Thyroid gland (tissue), 4 donors: ENCODE data around the gene GALNS. TPM values are rescaled to one million over a fixed set of nuclear protein-coding genes. Genes with fewer than 3 reads are reported as not detected.

Experiments used
- DNase-seq, 2 donors: peaks; one replicate each; pipeline ENCODE4 v3.0.0-alpha.2; 2019
- H3K27ac ChIP-seq, 3 donors: fragments of 200-600 bp; sonication (generic); 1 replicate in 2 of 3; 2 replicates in 1 of 3; pipeline ENCODE4 v1.5.1; 2016 to 2019; ENCODE audit warnings: mild to moderate bottlenecking in 1 of 3, moderate library complexity in 1 of 3
- H3K27me3 ChIP-seq: fragments of 200-600 bp; sonication (generic); one replicate; pipeline ENCODE4 v1.5.1; 2019
- H3K36me3 ChIP-seq, 2 donors: fragments of 200-600 bp; sonication (generic); one replicate each; pipeline ENCODE4 v1.5.1; 2016 to 2019
- H3K4me1 ChIP-seq, 2 donors: fragments of 200-600 bp; sonication (generic); one replicate each; pipeline ENCODE4 v1.5.1; 2017 to 2019
- H3K4me3 ChIP-seq, 3 donors: fragments of 200-600 bp; sonication (generic); replicated peaks in 1 of 3; 1 replicate in 2 of 3; 2 replicates in 1 of 3; pipeline ENCODE4 v1.5.1; 2016; ENCODE audit warnings: mild to moderate bottlenecking in 1 of 3
- H3K9me3 ChIP-seq: fragments of 200-600 bp; sonication (generic); one replicate; pipeline ENCODE4 v1.5.1; 2017
- POLR2A ChIP-seq, 2 donors: fragments of 450-650 bp; IDR thresholded peaks; one replicate each; pipeline ENCODE4 v1.6.1; 2017; ENCODE audit warnings: antibody characterized with exemption in 2 of 2, mild to moderate bottlenecking in 2 of 2, moderate library complexity in 1 of 2
- WGBS, 2 donors: methylation state at CpG; one replicate each; pipeline ENCODE4 v1.1.5; 2017; 5-methylcytosine and 5-hydroxymethylcytosine counted together
- intact Hi-C: fragments of 100-400 bp; cut with DNase I; formaldehyde crosslinking; loops from one replicate; pipeline ENCODE4 v1.15.1; 2023
- total RNA-seq, 4 donors: library from RNA; depleted of rRNA; stranded (reverse); fragments of >200 nt; gene quantifications; one replicate each; pipeline ENCODE4 v1.2.3, GENCODE V29; 2016
- TF ChIP-seq, protein P1 (sequence below), 6 experiments: fragments of 200-600 bp in 3 of 6; fragments of 450-650 bp in 3 of 6; sonication (generic) in 3 of 6; IDR thresholded peaks; one replicate each; pipeline ENCODE4 v1.5.1; 2016 to 2019; ENCODE audit warnings: antibody characterized with exemption in 6 of 6, mild to moderate bottlenecking in 2 of 6, inconsistent platforms in 1 of 6, moderate library complexity in 1 of 6

Gene GALNS
- total RNA-seq, 4 donors from 2014 or later, result 14.4 to 41.9 (median 33.0) TPM

DNA sequence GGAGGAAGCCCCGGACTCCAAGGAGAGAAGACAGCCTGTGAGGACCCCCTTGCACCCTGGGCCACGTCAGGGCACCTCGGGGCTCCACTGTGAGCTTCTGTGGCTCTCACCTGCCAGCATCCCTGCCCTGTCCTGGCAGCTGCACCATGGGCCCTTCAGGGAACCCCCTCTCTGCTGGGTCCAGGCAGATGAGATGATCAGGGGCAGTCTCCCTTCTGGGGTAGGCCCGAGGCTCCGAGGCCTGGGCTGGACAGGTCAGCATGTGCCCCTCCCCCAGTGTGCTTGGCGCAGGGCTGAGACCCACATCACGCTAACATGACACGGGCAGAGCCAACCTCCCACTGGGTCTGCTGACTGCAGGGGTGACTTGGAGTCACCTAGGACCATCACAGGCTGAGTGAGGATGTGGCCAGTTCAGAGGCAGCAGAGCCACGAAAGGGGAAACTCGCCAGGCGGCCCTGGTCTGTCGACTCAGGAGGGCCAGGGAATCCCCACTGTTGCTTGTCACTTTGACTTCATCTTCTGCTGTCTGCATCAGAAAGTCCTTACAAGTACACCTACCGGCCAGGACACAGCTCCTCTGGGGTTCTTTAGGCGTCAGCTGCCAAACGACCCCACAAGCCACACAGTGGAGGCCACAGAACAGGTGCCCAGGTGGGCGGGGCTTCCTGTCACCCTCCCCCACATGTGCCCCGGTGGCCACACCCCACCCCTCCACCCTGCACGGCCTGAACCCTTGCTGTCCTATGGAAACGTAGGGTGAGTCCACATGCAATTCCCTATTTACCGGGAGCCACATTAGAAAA lies 2.2 kb downstream of the GALNS start:
- 74 to 79% methylated on average over 12 to 13 of the region's 20 CpGs for whole genome bisulfite sequencing, 2 donors
- Histone ChIP-seq H3K4me3 (no peak overlapping the region), H3K9me3 (no peaks in the 10 kb centered on the region), H3K4me1 (peaks cover 14 to 17% of the 10 kb centered on the region in 2 donors), H3K27me3 (no peaks in the 10 kb centered on the region), H3K27ac (no peak overlapping the region), H3K36me3 (peaks cover 2 to 4% of the 10 kb centered on the region in 2 donors)
- intact Hi-C loops, result loop anchor here (5.0 kb wide), 1 partner anchor 42 kb away; the partner anchor contains the start of gene APRT
- TF ChIP-seq, protein P1, sequence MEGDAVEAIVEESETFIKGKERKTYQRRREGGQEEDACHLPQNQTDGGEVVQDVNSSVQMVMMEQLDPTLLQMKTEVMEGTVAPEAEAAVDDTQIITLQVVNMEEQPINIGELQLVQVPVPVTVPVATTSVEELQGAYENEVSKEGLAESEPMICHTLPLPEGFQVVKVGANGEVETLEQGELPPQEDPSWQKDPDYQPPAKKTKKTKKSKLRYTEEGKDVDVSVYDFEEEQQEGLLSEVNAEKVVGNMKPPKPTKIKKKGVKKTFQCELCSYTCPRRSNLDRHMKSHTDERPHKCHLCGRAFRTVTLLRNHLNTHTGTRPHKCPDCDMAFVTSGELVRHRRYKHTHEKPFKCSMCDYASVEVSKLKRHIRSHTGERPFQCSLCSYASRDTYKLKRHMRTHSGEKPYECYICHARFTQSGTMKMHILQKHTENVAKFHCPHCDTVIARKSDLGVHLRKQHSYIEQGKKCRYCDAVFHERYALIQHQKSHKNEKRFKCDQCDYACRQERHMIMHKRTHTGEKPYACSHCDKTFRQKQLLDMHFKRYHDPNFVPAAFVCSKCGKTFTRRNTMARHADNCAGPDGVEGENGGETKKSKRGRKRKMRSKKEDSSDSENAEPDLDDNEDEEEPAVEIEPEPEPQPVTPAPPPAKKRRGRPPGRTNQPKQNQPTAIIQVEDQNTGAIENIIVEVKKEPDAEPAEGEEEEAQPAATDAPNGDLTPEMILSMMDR (IDR thresholded peaks at IDR 0.05), result no peak
- no peak for TF ChIP-seq POLR2A (IDR thresholded peaks at IDR 0.05)
- DNase-seq, result no peak

DNA sequence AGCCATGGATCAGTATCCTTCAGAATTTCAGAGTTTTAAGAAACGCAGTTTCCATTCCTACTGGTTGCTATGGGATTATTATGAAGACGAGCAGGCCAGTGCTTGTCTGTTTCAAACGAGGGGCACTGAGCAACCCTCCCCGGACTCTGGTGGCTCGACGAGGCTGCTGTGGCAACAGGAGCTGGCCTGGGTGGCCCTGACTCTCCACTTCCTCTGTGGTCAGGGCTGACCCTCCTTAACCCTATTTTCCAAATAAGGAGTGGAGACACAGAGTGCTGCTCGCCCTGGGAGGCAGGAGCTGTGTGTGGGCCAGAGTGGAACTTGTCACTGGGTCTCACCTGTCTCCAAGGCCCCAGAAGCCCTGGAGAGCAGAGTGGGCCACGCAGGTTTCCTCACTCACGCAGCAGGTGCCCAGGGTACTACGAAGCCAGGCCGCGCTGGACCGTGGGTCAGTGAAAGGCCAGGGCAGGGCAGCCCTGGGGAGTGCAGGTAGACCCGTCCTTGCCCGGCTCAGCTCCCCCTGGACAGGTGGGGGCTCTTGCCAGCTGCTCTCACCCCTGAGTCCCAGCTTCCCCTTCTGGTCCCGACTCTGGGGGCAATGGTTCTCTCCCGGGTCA lies 3.3 kb downstream of the GALNS start:
- Histone ChIP-seq H3K9me3 (no peaks in the 10 kb centered on the region), H3K27ac (no peak overlapping the region), H3K4me3 (no peak overlapping the region), H3K4me1 (peaks cover 14 to 16% of the 10 kb centered on the region in 2 donors), H3K27me3 (no peaks in the 10 kb centered on the region), H3K36me3 (no peaks in the 10 kb centered on the region)
- no peak for TF ChIP-seq POLR2A (IDR thresholded peaks at IDR 0.05)
- intact Hi-C loops, result no loop called here
- DNase-seq, result no peak
- WGBS, 2 donors, result 70 to 81% methylated on average over 6 to 15 of the region's 17 CpGs

DNA sequence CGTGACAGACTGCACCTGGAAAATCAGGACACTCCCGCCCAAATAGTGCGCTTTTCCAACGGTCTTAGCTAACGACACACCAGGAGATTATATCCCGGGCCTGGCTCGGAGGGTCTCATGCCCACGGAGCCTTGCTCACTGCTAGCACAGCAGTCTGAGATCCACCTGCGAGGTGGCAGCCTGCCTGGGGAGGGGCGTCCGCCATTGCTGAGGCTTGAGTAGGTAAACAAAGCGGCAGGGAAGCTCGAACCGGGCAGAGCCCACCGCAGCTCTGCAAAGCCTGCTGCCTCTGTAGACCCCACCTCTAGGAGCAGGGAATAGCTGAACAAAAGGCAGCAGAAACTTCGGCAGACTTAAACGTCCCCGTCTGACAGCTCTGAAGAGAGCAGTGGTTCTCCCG lies 5.1 kb downstream of the GALNS start:
- 96 to 97% methylated on average over 19 of the region's 19 CpGs for WGBS, 2 donors
- intact Hi-C loops, result no loop called here
- no peak for DNase-seq

DNA sequence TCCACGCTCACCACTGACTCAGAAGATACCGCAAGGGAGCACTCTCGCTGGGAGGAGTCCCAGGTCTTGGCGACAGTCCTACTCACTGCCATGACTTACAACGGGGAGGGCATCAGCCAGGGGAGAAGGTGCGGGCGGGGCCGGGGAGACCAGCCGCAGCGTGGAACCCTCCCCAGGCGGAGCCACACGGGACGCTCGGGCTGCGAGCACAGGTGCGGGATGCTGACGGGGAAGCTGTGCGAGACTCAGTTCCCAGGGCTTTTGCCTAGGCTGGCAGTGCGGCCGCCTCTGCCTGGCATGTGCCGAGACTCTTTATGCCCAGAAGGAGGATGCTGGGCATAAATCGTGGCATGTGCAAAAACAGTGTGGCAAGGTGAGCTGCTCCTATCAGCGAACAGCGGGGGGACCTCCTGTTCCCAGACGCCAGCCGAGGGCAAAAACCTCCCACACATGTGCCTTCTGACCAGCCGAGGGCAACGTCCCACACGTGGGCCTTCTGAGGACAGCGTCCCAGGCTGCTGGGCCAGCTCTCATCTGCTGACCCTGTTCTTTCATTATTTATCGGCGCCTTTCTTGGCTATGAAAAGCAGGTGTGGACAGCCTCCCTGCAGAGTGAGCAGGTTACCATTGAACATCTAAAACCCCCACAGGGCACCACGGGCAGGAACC lies 6.1 kb downstream of the GALNS start:
- Histone ChIP-seq H3K9me3 (no peaks in the 10 kb centered on the region), H3K4me1 (peaks cover 0 to 1% of the 10 kb centered on the region in 2 donors), H3K36me3 (no peaks in the 10 kb centered on the region), H3K27me3 (no peaks in the 10 kb centered on the region), H3K4me3 (no peak overlapping the region), H3K27ac (no peak overlapping the region)
- TF ChIP-seq, protein P1 (IDR thresholded peaks at IDR 0.05), result no peak
- TF ChIP-seq POLR2A (IDR thresholded peaks at IDR 0.05), result no peak
- intact Hi-C loops, result no loop called here
- DNase-seq, result no peak
- 95 to 96% methylated on average over 30 of the region's 33 CpGs for WGBS, 2 donors

More for the DNA sequence above, 5.1 kb downstream of the GALNS start:
- Histone ChIP-seq H3K27ac (no peak overlapping the region), H3K4me1 (peaks cover 7 to 8% of the 10 kb centered on the region in 2 donors), H3K27me3 (no peaks in the 10 kb centered on the region), H3K4me3 (no peak overlapping the region), H3K36me3 (no peaks in the 10 kb centered on the region), H3K9me3 (no peaks in the 10 kb centered on the region)
- TF ChIP-seq, protein P1 (IDR thresholded peaks at IDR 0.05), result no peak
- TF ChIP-seq POLR2A (IDR thresholded peaks at IDR 0.05), result no peak

DNA sequence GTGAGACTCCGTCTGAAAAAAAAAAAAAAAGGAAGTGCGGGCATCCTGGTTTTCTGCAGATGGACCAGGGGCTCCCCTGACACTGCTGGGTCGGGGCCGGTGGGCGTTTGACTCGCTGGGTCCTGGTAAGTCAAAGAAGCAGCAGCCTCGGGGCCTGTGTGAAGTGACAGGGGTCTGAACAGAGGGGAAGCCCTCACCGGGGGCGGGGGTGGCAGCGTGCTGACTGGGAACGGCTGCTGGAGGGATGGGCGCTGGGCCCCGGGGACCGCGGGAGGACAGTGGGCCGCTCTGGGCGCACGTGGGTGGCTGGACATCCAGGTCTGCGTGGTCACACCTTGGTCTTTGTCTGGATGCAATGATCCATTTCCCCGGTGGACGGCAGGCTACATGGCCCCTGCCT lies 8.2 kb downstream of the GALNS start:
- Histone ChIP-seq H3K4me3 (no peak overlapping the region), H3K4me1 (no peaks in the 10 kb centered on the region), H3K36me3 (no peaks in the 10 kb centered on the region), H3K9me3 (no peaks in the 10 kb centered on the region), H3K27me3 (no peaks in the 10 kb centered on the region), H3K27ac (no peak overlapping the region)
- WGBS, 2 donors, result 91 to 92% methylated on average over 21 of the region's 21 CpGs
- TF ChIP-seq POLR2A (IDR thresholded peaks at IDR 0.05), result no peak
- TF ChIP-seq, protein P1 (IDR thresholded peaks at IDR 0.05), result no peak
- DNase-seq, result no peak
- intact Hi-C loops, result no loop called here
